ENCODE data around the gene NCR1.
"Not testable (repeated sequence)": the region's sequence is repeated elsewhere in the genome, so short reads cannot be mapped to it uniquely, and the experiment has no call there.

The NCR1 gene

GRCh38 chr19:54905803-54906511 is at the start of gene NCR1:
TSS of gene NCR1 (plus strand) at chr19:54906148. CDS start at chr19:54906188, 40 bp downstream.
- WGBS (ENCODE audit: insufficient coverage, insufficient read length): no CpG with 5 or more reads among the region's 22 CpGs
- H3K4me1 ChIP-seq (ENCODE audit: control insufficient read depth, insufficient read depth, low read length): no peaks in the 10 kb centered on the region
- H3K9me3 ChIP-seq (ENCODE audit: control insufficient read depth, insufficient read depth, low read length): peaks cover 7% of the 10 kb centered on the region
- H3K27ac ChIP-seq (ENCODE audit: low read length): no peak within 1 kb of the TSS
- H3K27me3 ChIP-seq (ENCODE audit: control insufficient read depth, insufficient read depth, low read length): no peaks in the 10 kb centered on the region
- no peak for DNase-seq (ENCODE audit: low read depth, low spot score)
- H3K4me3 ChIP-seq (ENCODE audit: low read length): no peak within 1 kb of the TSS
- H3K36me3 ChIP-seq (ENCODE audit: control insufficient read depth, insufficient read depth, low read length): no peaks in the 10 kb centered on the region

GRCh38 chr19:54858476-54858875 is 47.5 kb upstream of the NCR1 start:
- not testable (repeated sequence) for DNase-seq (ENCODE audit: low read depth, low spot score); H3K4me1 ChIP-seq (ENCODE audit: control insufficient read depth, insufficient read depth, low read length); H3K36me3 ChIP-seq (ENCODE audit: control insufficient read depth, insufficient read depth, low read length); H3K27me3 ChIP-seq (ENCODE audit: control insufficient read depth, insufficient read depth, low read length); H3K4me3 ChIP-seq (ENCODE audit: low read length); H3K27ac ChIP-seq (ENCODE audit: low read length)
- peaks cover 11% of the 10 kb centered on the region for H3K9me3 ChIP-seq (ENCODE audit: control insufficient read depth, insufficient read depth, low read length)
- WGBS (ENCODE audit: insufficient coverage, insufficient read length): no CpG with 5 or more reads among the region's 3 CpGs

- not testable (repeated sequence) for H3K4me3 ChIP-seq (ENCODE audit: low read length); H3K27me3 ChIP-seq (ENCODE audit: control insufficient read depth, insufficient read depth, low read length); DNase-seq (ENCODE audit: low read depth, low spot score); H3K27ac ChIP-seq (ENCODE audit: low read length); H3K4me1 ChIP-seq (ENCODE audit: control insufficient read depth, insufficient read depth, low read length); H3K9me3 ChIP-seq (ENCODE audit: control insufficient read depth, insufficient read depth, low read length); H3K36me3 ChIP-seq (ENCODE audit: control insufficient read depth, insufficient read depth, low read length)
- WGBS (ENCODE audit: insufficient coverage, insufficient read length): no CpG with 5 or more reads among the region's 7 CpGs
Measured at GRCh38 chr19:54859421-54859820, 46.5 kb upstream of the NCR1 start.

GRCh38 chr19:54863459-54863858 is 42.5 kb upstream of the NCR1 start:
- H3K4me1 ChIP-seq (ENCODE audit: control insufficient read depth, insufficient read depth, low read length); DNase-seq (ENCODE audit: low read depth, low spot score); H3K36me3 ChIP-seq (ENCODE audit: control insufficient read depth, insufficient read depth, low read length); H3K27me3 ChIP-seq (ENCODE audit: control insufficient read depth, insufficient read depth, low read length); H3K4me3 ChIP-seq (ENCODE audit: low read length); H3K27ac ChIP-seq (ENCODE audit: low read length): not testable (repeated sequence)
- peaks cover 11% of the 10 kb centered on the region for H3K9me3 ChIP-seq (ENCODE audit: control insufficient read depth, insufficient read depth, low read length)
- no CpG with 5 or more reads among the region's 3 CpGs for WGBS (ENCODE audit: insufficient coverage, insufficient read length)

GRCh38 chr19:54871696-54872095 is 34.3 kb upstream of the NCR1 start:
- no peaks in the 10 kb centered on the region for H3K36me3 ChIP-seq (ENCODE audit: control insufficient read depth, insufficient read depth, low read length)
- no peak for DNase-seq (ENCODE audit: low read depth, low spot score)
- H3K27ac ChIP-seq (ENCODE audit: low read length): no peak overlapping the region
- H3K4me1 ChIP-seq (ENCODE audit: control insufficient read depth, insufficient read depth, low read length): no peaks in the 10 kb centered on the region
- no peak overlapping the region for H3K4me3 ChIP-seq (ENCODE audit: low read length)
- peaks cover 7% of the 10 kb centered on the region for H3K9me3 ChIP-seq (ENCODE audit: control insufficient read depth, insufficient read depth, low read length)
- no CpG with 5 or more reads among the region's 3 CpGs for WGBS (ENCODE audit: insufficient coverage, insufficient read length)
- H3K27me3 ChIP-seq (ENCODE audit: control insufficient read depth, insufficient read depth, low read length): no peaks in the 10 kb centered on the region

- H3K36me3 ChIP-seq (ENCODE audit: control insufficient read depth, insufficient read depth, low read length): no peaks in the 10 kb centered on the region
- peaks cover 7% of the 10 kb centered on the region for H3K9me3 ChIP-seq (ENCODE audit: control insufficient read depth, insufficient read depth, low read length)
- no peak within 1 kb of the TSS for H3K27ac ChIP-seq (ENCODE audit: low read length)
- H3K4me1 ChIP-seq (ENCODE audit: control insufficient read depth, insufficient read depth, low read length): no peaks in the 10 kb centered on the region
- no peaks in the 10 kb centered on the region for H3K27me3 ChIP-seq (ENCODE audit: control insufficient read depth, insufficient read depth, low read length)
- no peak within 1 kb of the TSS for H3K4me3 ChIP-seq (ENCODE audit: low read length)
- no peak for DNase-seq (ENCODE audit: low read depth, low spot score)
- no CpG with 5 or more reads among the region's 8 CpGs for WGBS (ENCODE audit: insufficient coverage, insufficient read length)
Measured at GRCh38 chr19:54873990-54874389, 32.0 kb upstream of the NCR1 start, which contains the start of gene FCAR. TSS of gene FCAR (plus strand) at chr19:54874235. CDS start at chr19:54874290, 55 bp downstream.

- WGBS (ENCODE audit: insufficient coverage, insufficient read length): no CpG with 5 or more reads among the region's 2 CpGs
- Histone ChIP-seq H3K4me3 (ENCODE audit: low read length) (no peak overlapping the region), H3K36me3 (ENCODE audit: control insufficient read depth, insufficient read depth, low read length) (no peaks in the 10 kb centered on the region), H3K9me3 (ENCODE audit: control insufficient read depth, insufficient read depth, low read length) (peaks cover 8% of the 10 kb centered on the region), H3K27me3 (ENCODE audit: control insufficient read depth, insufficient read depth, low read length) (no peaks in the 10 kb centered on the region), H3K27ac (ENCODE audit: low read length) (no peak overlapping the region), H3K4me1 (ENCODE audit: control insufficient read depth, insufficient read depth, low read length) (no peaks in the 10 kb centered on the region)
- DNase-seq (ENCODE audit: low read depth, low spot score): no peak
Measured at GRCh38 chr19:54875506-54875905, 30.4 kb upstream of the NCR1 start.

GRCh38 chr19:54877471-54877870 is 28.5 kb upstream of the NCR1 start:
- H3K36me3 ChIP-seq (ENCODE audit: control insufficient read depth, insufficient read depth, low read length): no peaks in the 10 kb centered on the region
- no CpG with 5 or more reads among the region's 3 CpGs for WGBS (ENCODE audit: insufficient coverage, insufficient read length)
- H3K4me1 ChIP-seq (ENCODE audit: control insufficient read depth, insufficient read depth, low read length): no peaks in the 10 kb centered on the region
- H3K4me3 ChIP-seq (ENCODE audit: low read length): no peak overlapping the region
- peaks cover 14% of the 10 kb centered on the region for H3K9me3 ChIP-seq (ENCODE audit: control insufficient read depth, insufficient read depth, low read length)
- no peak overlapping the region for H3K27ac ChIP-seq (ENCODE audit: low read length)
- DNase-seq (ENCODE audit: low read depth, low spot score): no peak
- H3K27me3 ChIP-seq (ENCODE audit: control insufficient read depth, insufficient read depth, low read length): no peaks in the 10 kb centered on the region

GRCh38 chr19:54881884-54882283 is 24.1 kb upstream of the NCR1 start:
- Histone ChIP-seq H3K4me1 (ENCODE audit: control insufficient read depth, insufficient read depth, low read length) (no peaks in the 10 kb centered on the region), H3K27ac (ENCODE audit: low read length) (no peak overlapping the region), H3K4me3 (ENCODE audit: low read length) (no peak overlapping the region), H3K9me3 (ENCODE audit: control insufficient read depth, insufficient read depth, low read length) (peaks cover 14% of the 10 kb centered on the region), H3K36me3 (ENCODE audit: control insufficient read depth, insufficient read depth, low read length) (no peaks in the 10 kb centered on the region), H3K27me3 (ENCODE audit: control insufficient read depth, insufficient read depth, low read length) (no peaks in the 10 kb centered on the region)
- DNase-seq (ENCODE audit: low read depth, low spot score): no peak
- no CpG with 5 or more reads among the region's 6 CpGs for WGBS (ENCODE audit: insufficient coverage, insufficient read length)

- WGBS (ENCODE audit: insufficient coverage, insufficient read length): no CpG with 5 or more reads among the region's 7 CpGs
- no peaks in the 10 kb centered on the region for H3K4me1 ChIP-seq (ENCODE audit: control insufficient read depth, insufficient read depth, low read length)
- no peaks in the 10 kb centered on the region for H3K36me3 ChIP-seq (ENCODE audit: control insufficient read depth, insufficient read depth, low read length)
- H3K27me3 ChIP-seq (ENCODE audit: control insufficient read depth, insufficient read depth, low read length): no peaks in the 10 kb centered on the region
- peaks cover 14% of the 10 kb centered on the region for H3K9me3 ChIP-seq (ENCODE audit: control insufficient read depth, insufficient read depth, low read length)
- H3K27ac ChIP-seq (ENCODE audit: low read length): no peak overlapping the region
- no peak overlapping the region for H3K4me3 ChIP-seq (ENCODE audit: low read length)
- no peak for DNase-seq (ENCODE audit: low read depth, low spot score)
Measured at GRCh38 chr19:54882758-54883157, 23.2 kb upstream of the NCR1 start.

GRCh38 chr19:54883228-54883627 is 22.7 kb upstream of the NCR1 start:
- no peak overlapping the region for H3K27ac ChIP-seq (ENCODE audit: low read length)
- no peak for DNase-seq (ENCODE audit: low read depth, low spot score)
- H3K4me3 ChIP-seq (ENCODE audit: low read length): no peak overlapping the region
- H3K4me1 ChIP-seq (ENCODE audit: control insufficient read depth, insufficient read depth, low read length): no peaks in the 10 kb centered on the region
- no peaks in the 10 kb centered on the region for H3K27me3 ChIP-seq (ENCODE audit: control insufficient read depth, insufficient read depth, low read length)
- peaks cover 15% of the 10 kb centered on the region for H3K9me3 ChIP-seq (ENCODE audit: control insufficient read depth, insufficient read depth, low read length)
- no peaks in the 10 kb centered on the region for H3K36me3 ChIP-seq (ENCODE audit: control insufficient read depth, insufficient read depth, low read length)
- WGBS (ENCODE audit: insufficient coverage, insufficient read length): no CpG with 5 or more reads among the region's 9 CpGs

All from iPS DF 6.9 (cell line).